HEK293 (cell line): Measurements from ENCODE around the gene MAP3K7.

ENCODE experiments used
- KLF1 ChIP-seq: fragments of 450-650 bp; formaldehyde crosslinking; IDR thresholded peaks from 2 replicates; pipeline ENCODE4 v1.5.1; 2016; ENCODE audit warnings: missing biosample characterization, missing genetic modification characterization
- PRDM1 ChIP-seq: fragments of 450-650 bp; formaldehyde crosslinking; IDR thresholded peaks from 2 replicates; pipeline ENCODE4; 2016; ENCODE audit warnings: missing biosample characterization, missing genetic modification characterization
- PRDM10 ChIP-seq: fragments of 450-650 bp; formaldehyde crosslinking; IDR thresholded peaks from 2 replicates; pipeline ENCODE4 v1.5.1; 2016; ENCODE audit warnings: missing biosample characterization, missing genetic modification characterization
- YY2 ChIP-seq: fragments of 450-650 bp; formaldehyde crosslinking; IDR thresholded peaks from 2 replicates; pipeline ENCODE4 v1.5.1; 2016; ENCODE audit warnings: missing biosample characterization, missing genetic modification characterization
- ZBTB20 ChIP-seq: fragments of 450-650 bp; formaldehyde crosslinking; IDR thresholded peaks from 2 replicates; pipeline ENCODE4 v1.5.1; 2016; ENCODE audit warnings: missing biosample characterization, missing genetic modification characterization
- ZBTB26 ChIP-seq: fragments of 450-650 bp; formaldehyde crosslinking; optimal IDR thresholded peaks from 2 replicates; pipeline ENCODE3; 2016; ENCODE audit warnings: missing biosample characterization, mild to moderate bottlenecking, missing genetic modification characterization
- ZEB2 ChIP-seq: fragments of 450-650 bp; formaldehyde crosslinking; IDR thresholded peaks from 2 replicates; pipeline ENCODE4 v1.5.1; 2016; ENCODE audit warnings: missing biosample characterization, missing genetic modification characterization
- ZFP69B ChIP-seq: fragments of 450-650 bp; formaldehyde crosslinking; IDR thresholded peaks from 2 replicates; pipeline ENCODE4 v1.5.1; 2016; ENCODE audit warnings: missing biosample characterization, missing genetic modification characterization
- ZNF211 ChIP-seq: fragments of 450-650 bp; formaldehyde crosslinking; IDR thresholded peaks from 2 replicates; pipeline ENCODE4 v1.5.1; 2016; ENCODE audit warnings: low read depth, missing biosample characterization, missing genetic modification characterization
- ZNF239 ChIP-seq: fragments of 450-650 bp; formaldehyde crosslinking; IDR thresholded peaks from 2 replicates; pipeline ENCODE4 v1.5.1; 2016; ENCODE audit warnings: missing biosample characterization, missing genetic modification characterization
- ZNF335 ChIP-seq: fragments of 450-650 bp; formaldehyde crosslinking; conservative IDR thresholded peaks from 2 replicates; pipeline ENCODE4 v1.5.1; 2016; ENCODE audit warnings: missing biosample characterization, missing genetic modification characterization
- ZNF549 ChIP-seq: fragments of 450-650 bp; IDR thresholded peaks from 2 replicates; pipeline ENCODE4 v1.5.1; 2018; ENCODE audit warnings: missing biosample characterization, missing genetic modification characterization, mild to moderate bottlenecking, inconsistent platforms, moderate library complexity
- ZNF561 ChIP-seq: fragments of 450-650 bp; IDR thresholded peaks from 2 replicates; pipeline ENCODE4 v1.5.1; 2018; ENCODE audit warnings: missing biosample characterization, missing genetic modification characterization, borderline replicate concordance
- ZNF571 ChIP-seq: fragments of 450-650 bp; formaldehyde crosslinking; IDR thresholded peaks from 2 replicates; pipeline ENCODE4 v1.5.0; 2017; ENCODE audit warnings: missing biosample characterization, missing genetic modification characterization
- ZNF610 ChIP-seq: fragments of 450-650 bp; formaldehyde crosslinking; IDR thresholded peaks from 2 replicates; pipeline ENCODE4 v1.5.1; 2016; ENCODE audit warnings: missing biosample characterization, missing genetic modification characterization, borderline replicate concordance
- ZNF776 ChIP-seq: fragments of 450-650 bp; formaldehyde crosslinking; IDR thresholded peaks from 2 replicates; pipeline ENCODE4 v1.5.0; 2017; ENCODE audit warnings: missing biosample characterization, missing genetic modification characterization, borderline replicate concordance
- ZNF792 ChIP-seq: fragments of 450-650 bp; formaldehyde crosslinking; IDR thresholded peaks from 2 replicates; pipeline ENCODE4 v1.5.1; 2016; ENCODE audit warnings: missing biosample characterization, missing genetic modification characterization
- TF ChIP-seq, protein P1 (sequence below): fragments of 450-650 bp; formaldehyde crosslinking; IDR thresholded peaks from 2 replicates; pipeline ENCODE4 v1.5.1; 2016; ENCODE audit warnings: missing biosample characterization, missing genetic modification characterization
- TF ChIP-seq, protein P2 (sequence below): fragments of 450-650 bp; formaldehyde crosslinking; IDR thresholded peaks from 2 replicates; pipeline ENCODE4 v1.5.1; 2017; ENCODE audit warnings: missing biosample characterization, missing genetic modification characterization
- TF ChIP-seq, protein P3 (sequence below): fragments of 450-650 bp; formaldehyde crosslinking; IDR thresholded peaks from 2 replicates; pipeline ENCODE4 v1.5.1; 2017; ENCODE audit warnings: missing biosample characterization, missing genetic modification characterization
- TF ChIP-seq, protein P4 (sequence below): sonication (generic); formaldehyde crosslinking; IDR thresholded peaks from 2 replicates; pipeline ENCODE4 v1.8.1; 2022; ENCODE audit warnings: mild to moderate bottlenecking, moderate library complexity, missing genetic modification reagents
- TF ChIP-seq, protein P5 (sequence below): fragments of 450-650 bp; formaldehyde crosslinking; IDR thresholded peaks from 2 replicates; pipeline ENCODE4 v1.5.1; 2016; ENCODE audit warnings: missing biosample characterization, missing genetic modification characterization
- TF ChIP-seq, protein P6 (sequence below): fragments of 450-650 bp; formaldehyde crosslinking; IDR thresholded peaks from 2 replicates; pipeline ENCODE4 v1.5.1; 2017; ENCODE audit warnings: missing biosample characterization, mild to moderate bottlenecking, missing genetic modification characterization, moderate library complexity

The MAP3K7 gene

GRCh38 chr6:90478789-90479602, 107.9 kb downstream of the MAP3K7 start (continued):
- TF ChIP-seq, protein P1, sequence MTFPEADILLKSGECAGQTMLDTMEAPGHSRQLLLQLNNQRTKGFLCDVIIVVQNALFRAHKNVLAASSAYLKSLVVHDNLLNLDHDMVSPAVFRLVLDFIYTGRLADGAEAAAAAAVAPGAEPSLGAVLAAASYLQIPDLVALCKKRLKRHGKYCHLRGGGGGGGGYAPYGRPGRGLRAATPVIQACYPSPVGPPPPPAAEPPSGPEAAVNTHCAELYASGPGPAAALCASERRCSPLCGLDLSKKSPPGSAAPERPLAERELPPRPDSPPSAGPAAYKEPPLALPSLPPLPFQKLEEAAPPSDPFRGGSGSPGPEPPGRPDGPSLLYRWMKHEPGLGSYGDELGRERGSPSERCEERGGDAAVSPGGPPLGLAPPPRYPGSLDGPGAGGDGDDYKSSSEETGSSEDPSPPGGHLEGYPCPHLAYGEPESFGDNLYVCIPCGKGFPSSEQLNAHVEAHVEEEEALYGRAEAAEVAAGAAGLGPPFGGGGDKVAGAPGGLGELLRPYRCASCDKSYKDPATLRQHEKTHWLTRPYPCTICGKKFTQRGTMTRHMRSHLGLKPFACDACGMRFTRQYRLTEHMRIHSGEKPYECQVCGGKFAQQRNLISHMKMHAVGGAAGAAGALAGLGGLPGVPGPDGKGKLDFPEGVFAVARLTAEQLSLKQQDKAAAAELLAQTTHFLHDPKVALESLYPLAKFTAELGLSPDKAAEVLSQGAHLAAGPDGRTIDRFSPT = no peak
- TF ChIP-seq, protein P2, sequence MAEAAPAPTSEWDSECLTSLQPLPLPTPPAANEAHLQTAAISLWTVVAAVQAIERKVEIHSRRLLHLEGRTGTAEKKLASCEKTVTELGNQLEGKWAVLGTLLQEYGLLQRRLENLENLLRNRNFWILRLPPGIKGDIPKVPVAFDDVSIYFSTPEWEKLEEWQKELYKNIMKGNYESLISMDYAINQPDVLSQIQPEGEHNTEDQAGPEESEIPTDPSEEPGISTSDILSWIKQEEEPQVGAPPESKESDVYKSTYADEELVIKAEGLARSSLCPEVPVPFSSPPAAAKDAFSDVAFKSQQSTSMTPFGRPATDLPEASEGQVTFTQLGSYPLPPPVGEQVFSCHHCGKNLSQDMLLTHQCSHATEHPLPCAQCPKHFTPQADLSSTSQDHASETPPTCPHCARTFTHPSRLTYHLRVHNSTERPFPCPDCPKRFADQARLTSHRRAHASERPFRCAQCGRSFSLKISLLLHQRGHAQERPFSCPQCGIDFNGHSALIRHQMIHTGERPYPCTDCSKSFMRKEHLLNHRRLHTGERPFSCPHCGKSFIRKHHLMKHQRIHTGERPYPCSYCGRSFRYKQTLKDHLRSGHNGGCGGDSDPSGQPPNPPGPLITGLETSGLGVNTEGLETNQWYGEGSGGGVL (tag by site-specific recombination) = no peak
- TF ChIP-seq, protein P3, sequence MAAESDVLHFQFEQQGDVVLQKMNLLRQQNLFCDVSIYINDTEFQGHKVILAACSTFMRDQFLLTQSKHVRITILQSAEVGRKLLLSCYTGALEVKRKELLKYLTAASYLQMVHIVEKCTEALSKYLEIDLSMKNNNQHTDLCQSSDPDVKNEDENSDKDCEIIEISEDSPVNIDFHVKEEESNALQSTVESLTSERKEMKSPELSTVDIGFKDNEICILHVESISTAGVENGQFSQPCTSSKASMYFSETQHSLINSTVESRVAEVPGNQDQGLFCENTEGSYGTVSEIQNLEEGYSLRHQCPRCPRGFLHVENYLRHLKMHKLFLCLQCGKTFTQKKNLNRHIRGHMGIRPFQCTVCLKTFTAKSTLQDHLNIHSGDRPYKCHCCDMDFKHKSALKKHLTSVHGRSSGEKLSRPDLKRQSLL = no peak
- TF ChIP-seq ZNF549 (no peak), PRDM10 (tag by site-specific recombination) (peak; percentile 43; the same call in 1 of the 2 replicates), ZNF792 (tag by site-specific recombination) (no peak), ZEB2 (tag by site-specific recombination) (peak; percentile 75), ZBTB26 (no peak), ZNF239 (tag by site-specific recombination) (no peak), YY2 (no peak), ZNF211 (no peak), ZNF335 (no peak; the same call in none of the 2 replicates), KLF1 (tag by site-specific recombination) (peak; percentile 48), ZNF561 (tag by site-specific recombination) (peak; percentile 75; the same call in 1 of the 2 replicates), ZNF610 (no peak), ZBTB20 (tag by site-specific recombination) (0 out of 2 replicates have a peak, but pooled peaks have one; percentile 31), ZNF776 (tag by site-specific recombination) (no peak), PRDM1 (peak; percentile 87), ZFP69B (tag by site-specific recombination) (no peak), ZNF571 (tag by site-specific recombination) (no peak)
- TF ChIP-seq, protein P4, sequence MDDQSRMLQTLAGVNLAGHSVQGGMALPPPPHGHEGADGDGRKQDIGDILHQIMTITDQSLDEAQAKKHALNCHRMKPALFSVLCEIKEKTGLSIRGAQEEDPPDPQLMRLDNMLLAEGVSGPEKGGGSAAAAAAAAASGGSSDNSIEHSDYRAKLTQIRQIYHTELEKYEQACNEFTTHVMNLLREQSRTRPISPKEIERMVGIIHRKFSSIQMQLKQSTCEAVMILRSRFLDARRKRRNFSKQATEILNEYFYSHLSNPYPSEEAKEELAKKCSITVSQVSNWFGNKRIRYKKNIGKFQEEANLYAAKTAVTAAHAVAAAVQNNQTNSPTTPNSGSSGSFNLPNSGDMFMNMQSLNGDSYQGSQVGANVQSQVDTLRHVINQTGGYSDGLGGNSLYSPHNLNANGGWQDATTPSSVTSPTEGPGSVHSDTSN (CRISPR knock-in tag) = no peak
- TF ChIP-seq, protein P5, sequence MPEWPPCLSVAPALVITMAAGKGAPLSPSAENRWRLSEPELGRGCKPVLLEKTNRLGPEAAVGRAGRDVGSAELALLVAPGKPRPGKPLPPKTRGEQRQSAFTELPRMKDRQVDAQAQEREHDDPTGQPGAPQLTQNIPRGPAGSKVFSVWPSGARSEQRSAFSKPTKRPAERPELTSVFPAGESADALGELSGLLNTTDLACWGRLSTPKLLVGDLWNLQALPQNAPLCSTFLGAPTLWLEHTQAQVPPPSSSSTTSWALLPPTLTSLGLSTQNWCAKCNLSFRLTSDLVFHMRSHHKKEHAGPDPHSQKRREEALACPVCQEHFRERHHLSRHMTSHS = no peak
- TF ChIP-seq, protein P6, sequence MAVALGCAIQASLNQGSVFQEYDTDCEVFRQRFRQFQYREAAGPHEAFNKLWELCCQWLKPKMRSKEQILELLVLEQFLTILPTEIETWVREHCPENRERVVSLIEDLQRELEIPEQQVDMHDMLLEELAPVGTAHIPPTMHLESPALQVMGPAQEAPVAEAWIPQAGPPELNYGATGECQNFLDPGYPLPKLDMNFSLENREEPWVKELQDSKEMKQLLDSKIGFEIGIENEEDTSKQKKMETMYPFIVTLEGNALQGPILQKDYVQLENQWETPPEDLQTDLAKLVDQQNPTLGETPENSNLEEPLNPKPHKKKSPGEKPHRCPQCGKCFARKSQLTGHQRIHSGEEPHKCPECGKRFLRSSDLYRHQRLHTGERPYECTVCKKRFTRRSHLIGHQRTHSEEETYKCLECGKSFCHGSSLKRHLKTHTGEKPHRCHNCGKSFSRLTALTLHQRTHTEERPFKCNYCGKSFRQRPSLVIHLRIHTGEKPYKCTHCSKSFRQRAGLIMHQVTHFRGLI (tag by site-specific recombination) = no peak
